ENCODE data around the gene SPOCK3. TPM values are rescaled to one million over a fixed set of nuclear protein-coding genes. Genes with fewer than 3 reads are reported as not detected.

The SPOCK3 gene
- total RNA-seq, 1 experiment from 2014 or later = 0.24 TPM

DNA sequence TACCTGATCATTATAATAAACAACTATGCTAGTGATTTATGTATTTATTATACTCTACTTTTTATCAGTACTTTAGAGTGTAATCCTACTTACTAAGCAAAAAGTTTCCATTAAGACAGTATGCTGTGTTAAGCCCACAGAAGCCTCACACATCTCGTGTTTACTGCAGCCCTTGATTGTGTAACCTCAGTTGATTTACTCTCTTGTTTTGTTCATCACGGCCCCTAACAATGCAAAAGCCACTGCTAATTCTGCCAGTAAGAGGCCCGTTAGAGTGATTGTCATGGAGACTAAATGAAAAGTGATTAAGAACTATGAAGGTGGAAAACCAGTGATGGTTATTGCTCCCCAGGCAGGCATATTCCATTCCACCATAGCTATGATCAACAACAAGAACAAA, 436.2 kb downstream of the SPOCK3 start:
- ATAC-seq (no peak), DNase-seq (ENCODE audit: low spot score) (no peak)
- peaks cover 8% of the 10 kb centered on the region for H3K9me3 Mint-ChIP-seq
- H3K27ac Mint-ChIP-seq = no peak overlapping the region
- peaks cover 14% of the 10 kb centered on the region; the same call in 1 of the 2 replicates for H3K36me3 Mint-ChIP-seq
- H3K27me3 Mint-ChIP-seq (ENCODE audit: low read depth) = no peaks in the 10 kb centered on the region
- no peaks in the 10 kb centered on the region for H3K4me1 Mint-ChIP-seq
- TF ChIP-seq ELF4 (CRISPR knock-in tag; IDR thresholded peaks at IDR 0.05; ENCODE audit: low read depth) (no peak), ZNF416 (CRISPR knock-in tag; IDR thresholded peaks at IDR 0.05) (no peak), ZNF396 (CRISPR knock-in tag; IDR thresholded peaks at IDR 0.05; ENCODE audit: borderline replicate concordance) (no peak), HMGXB4 (CRISPR knock-in tag; IDR thresholded peaks at IDR 0.05) (no peak), NR2C2 (CRISPR knock-in tag; IDR thresholded peaks at IDR 0.05) (no peak), GTF2I (CRISPR knock-in tag; conservative IDR thresholded peaks at IDR 0.05) (no peak), PRRX2 (CRISPR knock-in tag; IDR thresholded peaks at IDR 0.05) (no peak), ZNF532 (CRISPR knock-in tag; IDR thresholded peaks at IDR 0.05; ENCODE audit: borderline replicate concordance) (no peak)
- TF ChIP-seq, protein P1, sequence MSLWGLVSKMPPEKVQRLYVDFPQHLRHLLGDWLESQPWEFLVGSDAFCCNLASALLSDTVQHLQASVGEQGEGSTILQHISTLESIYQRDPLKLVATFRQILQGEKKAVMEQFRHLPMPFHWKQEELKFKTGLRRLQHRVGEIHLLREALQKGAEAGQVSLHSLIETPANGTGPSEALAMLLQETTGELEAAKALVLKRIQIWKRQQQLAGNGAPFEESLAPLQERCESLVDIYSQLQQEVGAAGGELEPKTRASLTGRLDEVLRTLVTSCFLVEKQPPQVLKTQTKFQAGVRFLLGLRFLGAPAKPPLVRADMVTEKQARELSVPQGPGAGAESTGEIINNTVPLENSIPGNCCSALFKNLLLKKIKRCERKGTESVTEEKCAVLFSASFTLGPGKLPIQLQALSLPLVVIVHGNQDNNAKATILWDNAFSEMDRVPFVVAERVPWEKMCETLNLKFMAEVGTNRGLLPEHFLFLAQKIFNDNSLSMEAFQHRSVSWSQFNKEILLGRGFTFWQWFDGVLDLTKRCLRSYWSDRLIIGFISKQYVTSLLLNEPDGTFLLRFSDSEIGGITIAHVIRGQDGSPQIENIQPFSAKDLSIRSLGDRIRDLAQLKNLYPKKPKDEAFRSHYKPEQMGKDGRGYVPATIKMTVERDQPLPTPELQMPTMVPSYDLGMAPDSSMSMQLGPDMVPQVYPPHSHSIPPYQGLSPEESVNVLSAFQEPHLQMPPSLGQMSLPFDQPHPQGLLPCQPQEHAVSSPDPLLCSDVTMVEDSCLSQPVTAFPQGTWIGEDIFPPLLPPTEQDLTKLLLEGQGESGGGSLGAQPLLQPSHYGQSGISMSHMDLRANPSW (CRISPR knock-in tag; conservative IDR thresholded peaks at IDR 0.05; ENCODE audit: low read depth) = no peak
- TF ChIP-seq, protein P2, sequence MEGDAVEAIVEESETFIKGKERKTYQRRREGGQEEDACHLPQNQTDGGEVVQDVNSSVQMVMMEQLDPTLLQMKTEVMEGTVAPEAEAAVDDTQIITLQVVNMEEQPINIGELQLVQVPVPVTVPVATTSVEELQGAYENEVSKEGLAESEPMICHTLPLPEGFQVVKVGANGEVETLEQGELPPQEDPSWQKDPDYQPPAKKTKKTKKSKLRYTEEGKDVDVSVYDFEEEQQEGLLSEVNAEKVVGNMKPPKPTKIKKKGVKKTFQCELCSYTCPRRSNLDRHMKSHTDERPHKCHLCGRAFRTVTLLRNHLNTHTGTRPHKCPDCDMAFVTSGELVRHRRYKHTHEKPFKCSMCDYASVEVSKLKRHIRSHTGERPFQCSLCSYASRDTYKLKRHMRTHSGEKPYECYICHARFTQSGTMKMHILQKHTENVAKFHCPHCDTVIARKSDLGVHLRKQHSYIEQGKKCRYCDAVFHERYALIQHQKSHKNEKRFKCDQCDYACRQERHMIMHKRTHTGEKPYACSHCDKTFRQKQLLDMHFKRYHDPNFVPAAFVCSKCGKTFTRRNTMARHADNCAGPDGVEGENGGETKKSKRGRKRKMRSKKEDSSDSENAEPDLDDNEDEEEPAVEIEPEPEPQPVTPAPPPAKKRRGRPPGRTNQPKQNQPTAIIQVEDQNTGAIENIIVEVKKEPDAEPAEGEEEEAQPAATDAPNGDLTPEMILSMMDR (IDR thresholded peaks at IDR 0.05) = no peak
- TF ChIP-seq, protein P3, sequence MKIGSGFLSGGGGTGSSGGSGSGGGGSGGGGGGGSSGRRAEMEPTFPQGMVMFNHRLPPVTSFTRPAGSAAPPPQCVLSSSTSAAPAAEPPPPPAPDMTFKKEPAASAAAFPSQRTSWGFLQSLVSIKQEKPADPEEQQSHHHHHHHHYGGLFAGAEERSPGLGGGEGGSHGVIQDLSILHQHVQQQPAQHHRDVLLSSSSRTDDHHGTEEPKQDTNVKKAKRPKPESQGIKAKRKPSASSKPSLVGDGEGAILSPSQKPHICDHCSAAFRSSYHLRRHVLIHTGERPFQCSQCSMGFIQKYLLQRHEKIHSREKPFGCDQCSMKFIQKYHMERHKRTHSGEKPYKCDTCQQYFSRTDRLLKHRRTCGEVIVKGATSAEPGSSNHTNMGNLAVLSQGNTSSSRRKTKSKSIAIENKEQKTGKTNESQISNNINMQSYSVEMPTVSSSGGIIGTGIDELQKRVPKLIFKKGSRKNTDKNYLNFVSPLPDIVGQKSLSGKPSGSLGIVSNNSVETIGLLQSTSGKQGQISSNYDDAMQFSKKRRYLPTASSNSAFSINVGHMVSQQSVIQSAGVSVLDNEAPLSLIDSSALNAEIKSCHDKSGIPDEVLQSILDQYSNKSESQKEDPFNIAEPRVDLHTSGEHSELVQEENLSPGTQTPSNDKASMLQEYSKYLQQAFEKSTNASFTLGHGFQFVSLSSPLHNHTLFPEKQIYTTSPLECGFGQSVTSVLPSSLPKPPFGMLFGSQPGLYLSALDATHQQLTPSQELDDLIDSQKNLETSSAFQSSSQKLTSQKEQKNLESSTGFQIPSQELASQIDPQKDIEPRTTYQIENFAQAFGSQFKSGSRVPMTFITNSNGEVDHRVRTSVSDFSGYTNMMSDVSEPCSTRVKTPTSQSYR (CRISPR knock-in tag; IDR thresholded peaks at IDR 0.05) = no peak
- CTCF ChIA-PET = no interaction called here
- POLR2A ChIA-PET = no interaction called here
- H3K4me3 Mint-ChIP-seq = no peak overlapping the region

- H3K4me3 Mint-ChIP-seq = no peak overlapping the region
- no peak for ATAC-seq
Observed at GRCh38 chr4:166777760-166778159, 456.5 kb downstream of the SPOCK3 start.

More at GRCh38 chr4:166777760-166778159, 456.5 kb downstream of the SPOCK3 start:
- peaks cover 14% of the 10 kb centered on the region for H3K4me1 Mint-ChIP-seq
- H3K9me3 Mint-ChIP-seq = no peaks in the 10 kb centered on the region
- no peaks in the 10 kb centered on the region for H3K27me3 Mint-ChIP-seq (ENCODE audit: low read depth)
- peaks cover 21% of the 10 kb centered on the region for H3K36me3 Mint-ChIP-seq
- ChIA-PET POLR2A (interaction anchor here (0.6 kb wide), 1 partner anchor 1936 kb away, joined by 4 read pairs; no protein-coding TSS in a partner anchor), CTCF (no interaction called here)
- no peak for DNase-seq (ENCODE audit: low spot score)
- no peak overlapping the region for H3K27ac Mint-ChIP-seq
- no peak for TF ChIP-seq ATF1 (CRISPR knock-in tag; IDR thresholded peaks at IDR 0.05)
- TF ChIP-seq KAT7 (CRISPR knock-in tag; IDR thresholded peaks at IDR 0.05; ENCODE audit: borderline replicate concordance) = no peak
- TF ChIP-seq SOX15 (CRISPR knock-in tag; IDR thresholded peaks at IDR 0.05) = no peak
- TF ChIP-seq SMAD4 (CRISPR knock-in tag; IDR thresholded peaks at IDR 0.05) = no peak
- no peak for TF ChIP-seq NFE2L1 (CRISPR knock-in tag; IDR thresholded peaks at IDR 0.05)
- no peak for TF ChIP-seq FOXP1 (CRISPR knock-in tag; IDR thresholded peaks at IDR 0.05; ENCODE audit: borderline replicate concordance)
- no peak for TF ChIP-seq ZNF512 (CRISPR knock-in tag; IDR thresholded peaks at IDR 0.05; ENCODE audit: borderline replicate concordance)
- TF ChIP-seq, protein P4, sequence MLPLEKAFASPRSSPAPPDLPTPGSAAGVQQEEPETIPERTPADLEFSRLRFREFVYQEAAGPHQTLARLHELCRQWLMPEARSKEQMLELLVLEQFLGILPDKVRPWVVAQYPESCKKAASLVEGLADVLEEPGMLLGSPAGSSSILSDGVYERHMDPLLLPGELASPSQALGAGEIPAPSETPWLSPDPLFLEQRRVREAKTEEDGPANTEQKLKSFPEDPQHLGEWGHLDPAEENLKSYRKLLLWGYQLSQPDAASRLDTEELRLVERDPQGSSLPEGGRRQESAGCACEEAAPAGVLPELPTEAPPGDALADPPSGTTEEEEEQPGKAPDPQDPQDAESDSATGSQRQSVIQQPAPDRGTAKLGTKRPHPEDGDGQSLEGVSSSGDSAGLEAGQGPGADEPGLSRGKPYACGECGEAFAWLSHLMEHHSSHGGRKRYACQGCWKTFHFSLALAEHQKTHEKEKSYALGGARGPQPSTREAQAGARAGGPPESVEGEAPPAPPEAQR (CRISPR knock-in tag; IDR thresholded peaks at IDR 0.05) = no peak

All from WTC11 (cell line).